Mesendoderm (in vitro differentiated cells): ENCODE results near the gene PDZD2.

Experiments used
- DNase-seq: peaks from one replicate; pipeline ENCODE4 v3.0.0; 2013
- H2AK5ac ChIP-seq: 2 replicates; pipeline ENCODE4 v1.6.1; 2013; ENCODE audit warnings: low read length, inconsistent platforms
- H2BK120ac ChIP-seq: 2 replicates; pipeline ENCODE4 v1.6.1; 2013; ENCODE audit warnings: low read depth, mild to moderate bottlenecking, low read length, moderate library complexity, mixed read lengths
- H2BK15ac ChIP-seq: replicated peaks from 2 replicates; pipeline ENCODE4 v1.6.1; 2013; ENCODE audit warnings: low read depth, mild to moderate bottlenecking, moderate library complexity
- H2BK5ac ChIP-seq: 2 replicates; pipeline ENCODE4 v1.6.1; 2013; ENCODE audit warnings: low read length, inconsistent platforms
- H3K18ac ChIP-seq: 2 replicates; pipeline ENCODE4 v1.6.1; 2013; ENCODE audit warnings: mild to moderate bottlenecking, low read length, mixed read lengths
- H3K23ac ChIP-seq: one replicate; pipeline ENCODE4 v1.6.1; 2013; ENCODE audit warnings: low read length
- H3K27ac ChIP-seq: 2 replicates; pipeline ENCODE4 v1.5.1; 2013; ENCODE audit warnings: low read depth, mild to moderate bottlenecking, inconsistent platforms, low read length, moderate library complexity
- H3K27me3 ChIP-seq: 2 replicates; pipeline ENCODE4 v1.6.1; 2013; ENCODE audit warnings: low read length, control low read depth, mild to moderate bottlenecking, inconsistent platforms; ENCODE audit not compliant: insufficient read depth, poor library complexity
- H3K36me3 ChIP-seq: 2 replicates; pipeline ENCODE4 v1.6.1; 2013; ENCODE audit warnings: low read length, inconsistent platforms; ENCODE audit not compliant: control insufficient read depth, insufficient read depth
- H3K4ac ChIP-seq: one replicate; pipeline ENCODE4 v1.6.1; 2013; ENCODE audit warnings: low read depth, mild to moderate bottlenecking, low read length, moderate library complexity
- H3K4me1 ChIP-seq: 2 replicates; pipeline ENCODE4 v1.6.1; 2013; ENCODE audit warnings: low read depth, low read length, inconsistent platforms; ENCODE audit not compliant: control insufficient read depth
- H3K4me2 ChIP-seq: 2 replicates; pipeline ENCODE4 v1.6.1; 2013; ENCODE audit warnings: low read length
- H3K4me3 ChIP-seq: 2 replicates; pipeline ENCODE4 v1.5.1; 2013; ENCODE audit warnings: mild to moderate bottlenecking, low read length
- H3K56ac ChIP-seq: one replicate; pipeline ENCODE4 v1.6.1; 2013; ENCODE audit warnings: low read length
- H3K79me1 ChIP-seq: 2 replicates; pipeline ENCODE4 v1.6.1; 2013; ENCODE audit warnings: low read length, inconsistent platforms
- H3K79me2 ChIP-seq: 2 replicates; pipeline ENCODE4 v1.6.1; 2013; ENCODE audit warnings: mild to moderate bottlenecking, low read length; ENCODE audit not compliant: control insufficient read depth, insufficient read depth
- H3K9ac ChIP-seq: 2 replicates; pipeline ENCODE4 v1.6.1; 2013; ENCODE audit warnings: low read length, inconsistent platforms
- H4K5ac ChIP-seq: one replicate; pipeline ENCODE4 v1.6.1; 2013; ENCODE audit warnings: low read length
- H4K8ac ChIP-seq: one replicate; pipeline ENCODE4 v1.6.1; 2013; ENCODE audit warnings: low read depth, mild to moderate bottlenecking, control low read depth, low read length, moderate library complexity
- WGBS: extraction: QIAGEN DNeasy Blood & Tissue Kit; methylation state at CpG from one replicate; pipeline ENCODE4 v1.1.7; 2013; ENCODE audit warnings: low lambda C conversion rate, missing lambda C conversion rate; ENCODE audit not compliant: insufficient coverage; ENCODE audit errors: extremely low coverage; 5-methylcytosine and 5-hydroxymethylcytosine counted together

The PDZD2 gene

GRCh38 chr5:32000731-32001130, 361.8 kb downstream of the PDZD2 start:
- no peak overlapping the region for H3K4me2 ChIP-seq
- H3K9ac ChIP-seq, result no peak overlapping the region
- H3K18ac ChIP-seq, result no peak overlapping the region
- H3K36me3 ChIP-seq, result no peaks in the 10 kb centered on the region
- H3K4me1 ChIP-seq, result no peaks in the 10 kb centered on the region
- H4K5ac ChIP-seq, result no peak overlapping the region
- no peak overlapping the region for H2BK5ac ChIP-seq
- H4K8ac ChIP-seq, result no peak overlapping the region
- H3K4me3 ChIP-seq, result no peak overlapping the region
- H2BK120ac ChIP-seq, result no peak overlapping the region
- H3K4ac ChIP-seq, result no peak overlapping the region
- H2BK15ac ChIP-seq, result no peak overlapping the region
- no peaks in the 10 kb centered on the region for H3K27me3 ChIP-seq
- no CpG with 5 or more reads among the region's 11 CpGs for WGBS
- H3K79me1 ChIP-seq, result no peaks in the 10 kb centered on the region
- no peak overlapping the region for H3K27ac ChIP-seq
- H3K56ac ChIP-seq, result no peak overlapping the region
- H3K79me2 ChIP-seq, result no peaks in the 10 kb centered on the region
- no peak overlapping the region for H3K23ac ChIP-seq
- DNase-seq, result no peak
- no peak overlapping the region for H2AK5ac ChIP-seq

- no CpG with 5 or more reads among the region's 11 CpGs for WGBS
- Histone ChIP-seq H3K27me3 (no peaks in the 10 kb centered on the region), H3K4me1 (no peaks in the 10 kb centered on the region), H3K4ac (no peak overlapping the region), H4K5ac (no peak overlapping the region), H2BK120ac (no peak overlapping the region), H3K36me3 (no peaks in the 10 kb centered on the region), H2BK5ac (no peak overlapping the region), H3K79me2 (no peaks in the 10 kb centered on the region), H2BK15ac (no peak overlapping the region), H3K18ac (no peak overlapping the region), H2AK5ac (no peak overlapping the region), H4K8ac (no peak overlapping the region), H3K9ac (no peak overlapping the region), H3K56ac (no peak overlapping the region), H3K4me3 (no peak overlapping the region), H3K4me2 (no peak overlapping the region), H3K23ac (no peak overlapping the region), H3K27ac (no peak overlapping the region), H3K79me1 (no peaks in the 10 kb centered on the region)
- no peak for DNase-seq
Measured at GRCh38 chr5:32001284-32001683, 362.4 kb downstream of the PDZD2 start.

- no peak overlapping the region for H3K27ac ChIP-seq
- H3K4me3 ChIP-seq, result no peak overlapping the region
- H3K79me1 ChIP-seq, result no peaks in the 10 kb centered on the region
- no peak overlapping the region for H3K23ac ChIP-seq
- H2BK15ac ChIP-seq, result no peak overlapping the region
- DNase-seq, result no peak
- no peak overlapping the region for H2BK120ac ChIP-seq
- no peak overlapping the region for H2BK5ac ChIP-seq
- no peak overlapping the region for H3K4ac ChIP-seq
- no peak overlapping the region for H3K56ac ChIP-seq
- H3K18ac ChIP-seq, result no peak overlapping the region
- no peaks in the 10 kb centered on the region for H3K36me3 ChIP-seq
- no peaks in the 10 kb centered on the region for H3K27me3 ChIP-seq
- no peak overlapping the region for H2AK5ac ChIP-seq
- H4K8ac ChIP-seq, result no peak overlapping the region
- no peaks in the 10 kb centered on the region for H3K79me2 ChIP-seq
- H4K5ac ChIP-seq, result no peak overlapping the region
- H3K4me1 ChIP-seq, result no peaks in the 10 kb centered on the region
- H3K4me2 ChIP-seq, result no peak overlapping the region
- no peak overlapping the region for H3K9ac ChIP-seq
- WGBS, result no CpG with 5 or more reads among the region's 11 CpGs
Measured at GRCh38 chr5:32001707-32002106, 362.8 kb downstream of the PDZD2 start.

- no peaks in the 10 kb centered on the region for H3K79me1 ChIP-seq
- H3K4me2 ChIP-seq, result no peak overlapping the region
- H3K18ac ChIP-seq, result no peak overlapping the region
- no peak overlapping the region for H3K27ac ChIP-seq
- H2BK120ac ChIP-seq, result no peak overlapping the region
- 100% methylated on average over 3 of the region's 3 CpGs for WGBS
- no peaks in the 10 kb centered on the region for H3K36me3 ChIP-seq
- no peak overlapping the region for H4K8ac ChIP-seq
- no peak overlapping the region for H2AK5ac ChIP-seq
- H3K79me2 ChIP-seq, result no peaks in the 10 kb centered on the region
- H3K23ac ChIP-seq, result no peak overlapping the region
- no peak overlapping the region for H3K9ac ChIP-seq
- no peak overlapping the region for H2BK15ac ChIP-seq
- H3K27me3 ChIP-seq, result no peaks in the 10 kb centered on the region
- H3K4ac ChIP-seq, result no peak overlapping the region
- H3K4me3 ChIP-seq, result no peak overlapping the region
- no peaks in the 10 kb centered on the region for H3K4me1 ChIP-seq
- H2BK5ac ChIP-seq, result no peak overlapping the region
- DNase-seq, result no peak
- no peak overlapping the region for H3K56ac ChIP-seq
- H4K5ac ChIP-seq, result no peak overlapping the region
Measured at GRCh38 chr5:32002755-32003154, 363.8 kb downstream of the PDZD2 start.

GRCh38 chr5:32003981-32004380, 365.1 kb downstream of the PDZD2 start:
- H2AK5ac ChIP-seq, result no peak overlapping the region
- no peak overlapping the region for H3K4me3 ChIP-seq
- no peak overlapping the region for H4K8ac ChIP-seq
- DNase-seq, result no peak
- H3K23ac ChIP-seq, result no peak overlapping the region
- no peaks in the 10 kb centered on the region for H3K36me3 ChIP-seq
- no peak overlapping the region for H3K27ac ChIP-seq
- no peaks in the 10 kb centered on the region for H3K4me1 ChIP-seq
- no peak overlapping the region for H3K56ac ChIP-seq
- H2BK120ac ChIP-seq, result no peak overlapping the region
- H3K27me3 ChIP-seq, result no peaks in the 10 kb centered on the region
- no peak overlapping the region for H2BK15ac ChIP-seq
- no peak overlapping the region for H3K9ac ChIP-seq
- no peak overlapping the region for H3K18ac ChIP-seq
- H3K79me1 ChIP-seq, result no peaks in the 10 kb centered on the region
- WGBS, result no CpG with 5 or more reads among the region's 4 CpGs
- H3K4me2 ChIP-seq, result no peak overlapping the region
- H3K4ac ChIP-seq, result no peak overlapping the region
- no peak overlapping the region for H4K5ac ChIP-seq
- no peaks in the 10 kb centered on the region for H3K79me2 ChIP-seq
- no peak overlapping the region for H2BK5ac ChIP-seq

GRCh38 chr5:32004404-32004803, 365.5 kb downstream of the PDZD2 start:
- H3K27me3 ChIP-seq, result no peaks in the 10 kb centered on the region
- no peak overlapping the region for H3K4me3 ChIP-seq
- no peak overlapping the region for H3K23ac ChIP-seq
- no CpG with 5 or more reads among the region's 3 CpGs for WGBS
- no peak overlapping the region for H3K4me2 ChIP-seq
- H3K9ac ChIP-seq, result no peak overlapping the region
- no peak overlapping the region for H3K56ac ChIP-seq
- H3K79me1 ChIP-seq, result no peaks in the 10 kb centered on the region
- no peaks in the 10 kb centered on the region for H3K4me1 ChIP-seq
- no peak overlapping the region for H2BK120ac ChIP-seq
- H3K36me3 ChIP-seq, result no peaks in the 10 kb centered on the region
- no peak overlapping the region for H3K4ac ChIP-seq
- H2BK15ac ChIP-seq, result no peak overlapping the region
- H3K18ac ChIP-seq, result no peak overlapping the region
- H4K8ac ChIP-seq, result no peak overlapping the region
- DNase-seq, result no peak
- no peak overlapping the region for H3K27ac ChIP-seq
- H4K5ac ChIP-seq, result no peak overlapping the region
- no peak overlapping the region for H2AK5ac ChIP-seq
- no peaks in the 10 kb centered on the region for H3K79me2 ChIP-seq
- H2BK5ac ChIP-seq, result no peak overlapping the region
